Cardiac fibroblast (primary cell): ENCODE data around the gene MARVELD2.

Experiments used
- DNase-seq, 2 donors: peaks; one replicate each; pipeline versions ENCODE4 v3.0.0 to v3.0.0-alpha.2; 2010; ENCODE audit warnings: low read depth in 2 of 2
- H3K4me3 ChIP-seq, 2 donors: replicated peaks in 1 of 2; 1 replicate in 1 of 2; 2 replicates in 1 of 2; pipeline ENCODE4 v1.5.1; 2011; ENCODE audit warnings: low read depth in 2 of 2, low read length in 2 of 2, mild to moderate bottlenecking in 2 of 2, moderate library complexity in 1 of 2
- CTCF ChIP-seq: IDR thresholded peaks from one replicate; pipeline ENCODE4 v1.5.1; 2011; ENCODE audit warnings: low read depth, mild to moderate bottlenecking, low read length, inconsistent platforms

MARVELD2 gene

GRCh38 chr5:69374911-69375446, 39.9 kb upstream of the MARVELD2 start:
- H3K4me3 ChIP-seq: no peak overlapping the region
- no peak for TF ChIP-seq CTCF
- DNase-seq: no peak

- TF ChIP-seq CTCF: no peak
- DNase-seq: no peak
- H3K4me3 ChIP-seq: no peak overlapping the region
Observed at GRCh38 chr5:69378376-69378775, 36.5 kb upstream of the MARVELD2 start.

- H3K4me3 ChIP-seq: no peak overlapping the region
- no peak for TF ChIP-seq CTCF
- no peak for DNase-seq
Observed at GRCh38 chr5:69404659-69405330, 10.1 kb upstream of the MARVELD2 start.

GRCh38 chr5:69415584-69415958, 655 bp downstream of the MARVELD2 start:
- peak overlapping the region in 1 of 2 donors; percentile 44 for H3K4me3 ChIP-seq
- TF ChIP-seq CTCF: no peak
- DNase-seq: no peak

- no peak for DNase-seq
- TF ChIP-seq CTCF: no peak
- no peak overlapping the region for H3K4me3 ChIP-seq
Observed at GRCh38 chr5:69416180-69416579, 1.3 kb downstream of the MARVELD2 start.

DNA sequence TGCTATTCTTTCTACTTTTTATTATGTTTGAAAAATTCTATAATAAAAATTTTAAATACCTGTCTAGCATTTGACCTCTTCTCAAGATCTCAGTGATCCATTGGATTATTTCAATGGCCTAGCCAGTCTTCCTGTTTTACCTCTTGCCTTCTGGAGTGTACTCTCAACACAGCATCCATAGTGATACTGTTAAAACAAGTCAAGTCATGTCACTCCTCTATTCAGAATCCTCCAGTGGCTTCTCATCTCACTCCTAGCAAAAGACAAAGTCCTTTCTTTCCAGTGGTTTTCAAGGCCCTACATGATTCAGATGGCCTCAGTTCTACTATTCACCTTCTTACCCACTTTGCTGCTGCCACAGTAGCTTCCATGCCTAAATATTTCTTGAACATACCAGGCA, 1.8 kb downstream of the MARVELD2 start:
- DNase-seq: no peak
- no peak overlapping the region for H3K4me3 ChIP-seq
- no peak for TF ChIP-seq CTCF

- TF ChIP-seq CTCF: no peak
- H3K4me3 ChIP-seq: no peak overlapping the region
Observed at GRCh38 chr5:69418554-69418953, 3.6 kb downstream of the MARVELD2 start.

More at GRCh38 chr5:69418554-69418953, 3.6 kb downstream of the MARVELD2 start:
- DNase-seq: no peak
